DOHH2 (cell line): Measurements from ENCODE around the gene CRIP1.

Experiments
- H3F3A ChIP-seq: fragments of 200-600 bp; sonication (generic), shearing (Covaris generic); 2 replicates; pipeline ENCODE4 v1.6.0; 2016; ENCODE audit warnings: antibody characterized with exemption, mild to moderate bottlenecking; ENCODE audit not compliant: control insufficient read depth, insufficient read depth
- H3K27ac ChIP-seq: fragments of 200-600 bp; sonication (generic); 2 replicates; pipeline ENCODE4 v1.5.1; 2014; ENCODE audit warnings: low read depth, mild to moderate bottlenecking, low read length, moderate library complexity
- H3K27me3 ChIP-seq: fragments of 200-600 bp; sonication (generic); 2 replicates; pipeline ENCODE4 v1.6.1; 2014; ENCODE audit warnings: mild to moderate bottlenecking, low read length, mixed read lengths; ENCODE audit not compliant: control insufficient read depth
- H3K36me3 ChIP-seq: fragments of 200-600 bp; sonication (generic); 2 replicates; pipeline ENCODE4 v1.6.1; 2014; ENCODE audit warnings: mild to moderate bottlenecking, low read length, moderate library complexity, mixed read lengths; ENCODE audit not compliant: control insufficient read depth
- H3K4me1 ChIP-seq: fragments of 200-600 bp; sonication (generic); 2 replicates; pipeline ENCODE4 v1.6.1; 2014; ENCODE audit warnings: mild to moderate bottlenecking, low read length, mixed read lengths; ENCODE audit not compliant: control insufficient read depth
- H3K4me2 ChIP-seq: fragments of 200-600 bp; sonication (generic); 2 replicates; pipeline ENCODE4 v1.6.0; 2014; ENCODE audit warnings: mild to moderate bottlenecking, low read length, moderate library complexity
- H3K4me3 ChIP-seq: fragments of 200-600 bp; sonication (generic); 2 replicates; pipeline ENCODE4 v1.5.1; 2014; ENCODE audit warnings: mild to moderate bottlenecking, low read length, mixed read lengths
- H3K79me2 ChIP-seq: fragments of 200-600 bp; sonication (generic); 2 replicates; pipeline ENCODE4 v1.6.1; 2014; ENCODE audit warnings: mild to moderate bottlenecking, low read length, mixed read lengths; ENCODE audit not compliant: control insufficient read depth
- H3K9me2 ChIP-seq: fragments of 200-600 bp; sonication (generic); replicated peaks from 2 replicates; pipeline ENCODE4 v1.6.1; 2014; ENCODE audit warnings: mild to moderate bottlenecking, low read length, mixed read lengths; ENCODE audit not compliant: control insufficient read depth
- H3K9me3 ChIP-seq: fragments of 200-600 bp; sonication (generic); 2 replicates; pipeline ENCODE4 v1.6.1; 2014; ENCODE audit warnings: antibody characterized with exemption, low read length, mixed read lengths; ENCODE audit not compliant: control insufficient read depth, insufficient read depth
- H4K20me1 ChIP-seq: fragments of 200-600 bp; sonication (generic); 2 replicates; pipeline ENCODE4 v1.6.0; 2014; ENCODE audit warnings: low read depth, mild to moderate bottlenecking, antibody characterized with exemption, low read length, moderate library complexity; ENCODE audit not compliant: control insufficient read depth, insufficient read depth
- CTCF ChIP-seq: fragments of 200-600 bp; sonication (generic); IDR thresholded peaks from one replicate; pipeline ENCODE4 v1.5.1; 2014; ENCODE audit warnings: antibody characterized with exemption, mild to moderate bottlenecking, low read depth, low read length; ENCODE audit not compliant: poor library complexity, severe bottlenecking
- EZH2phosphoT487 ChIP-seq: fragments of 200-600 bp; sonication (generic); IDR thresholded peaks from 2 replicates; pipeline ENCODE4 v1.6.1; 2017; ENCODE audit warnings: borderline replicate concordance, mild to moderate bottlenecking, antibody characterized with exemption, low read length, moderate library complexity, mixed read lengths

The CRIP1 gene

GRCh38 chr14:105527381-105527825 is 40.7 kb downstream of the CRIP1 start:
- Histone ChIP-seq H3K27ac (no peak overlapping the region), H3K4me3 (peak overlapping the region; percentile 70), H3K27me3 (peaks cover 49% of the 10 kb centered on the region), H3K9me3 (no peaks in the 10 kb centered on the region), H3K4me1 (peaks cover 39% of the 10 kb centered on the region), H3K4me2 (peak overlapping the region; percentile 85), H3K79me2 (no peaks in the 10 kb centered on the region), H4K20me1 (no peaks in the 10 kb centered on the region), H3K9me2 (no peaks in the 10 kb centered on the region), H3F3A (peaks cover 6% of the 10 kb centered on the region; the same call in 1 of the 2 replicates), H3K36me3 (no peaks in the 10 kb centered on the region)
- TF ChIP-seq CTCF (no peak), EZH2phosphoT487 (no peak)

DNA sequence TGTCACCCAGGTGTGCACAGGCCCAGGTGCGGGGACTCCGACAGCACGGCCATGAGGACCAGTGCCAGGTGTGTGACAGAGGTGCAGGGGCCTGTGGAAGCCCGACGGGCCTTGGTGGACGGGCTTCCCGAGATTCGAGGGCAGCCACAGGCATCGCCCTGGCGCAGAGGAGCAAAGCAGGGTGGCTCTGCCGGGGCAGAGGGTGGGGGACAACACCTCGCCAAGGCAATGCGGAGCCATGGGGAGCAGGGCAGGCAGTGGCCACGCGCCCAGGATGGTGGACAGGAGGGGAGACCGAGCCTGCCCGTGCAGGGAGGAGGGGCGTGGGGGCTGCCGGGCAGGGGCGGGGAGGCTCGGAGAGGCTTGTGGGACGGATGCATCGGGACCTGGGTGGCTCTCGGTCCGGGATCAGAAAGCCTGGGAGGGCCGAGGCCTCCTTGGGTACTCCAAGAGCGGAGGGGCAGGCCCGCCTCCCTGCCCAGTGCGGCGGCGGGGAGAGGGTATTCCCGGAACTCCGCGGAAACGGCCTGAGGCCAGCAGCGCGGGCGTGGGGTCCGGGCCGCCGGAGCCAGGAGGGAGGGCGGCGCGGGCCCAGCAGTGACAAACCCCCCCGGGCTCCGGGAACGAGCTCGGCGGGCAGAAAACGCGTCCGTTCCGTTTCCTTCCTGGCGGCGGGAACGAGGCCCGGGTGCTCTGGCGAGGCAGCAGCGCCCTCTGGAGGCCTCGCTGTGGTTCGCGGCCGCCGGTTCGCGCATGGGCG is 41.3 kb downstream of the CRIP1 start:
- Histone ChIP-seq H3K79me2 (no peaks in the 10 kb centered on the region), H3K4me3 (peak overlapping the region; percentile 70), H3K9me3 (no peaks in the 10 kb centered on the region), H3K4me2 (peak overlapping the region; percentile 85), H3K4me1 (peaks cover 45% of the 10 kb centered on the region), H3K27ac (no peak overlapping the region), H3F3A (peaks cover 6% of the 10 kb centered on the region; the same call in 1 of the 2 replicates), H3K27me3 (peaks cover 50% of the 10 kb centered on the region), H4K20me1 (no peaks in the 10 kb centered on the region), H3K36me3 (no peaks in the 10 kb centered on the region), H3K9me2 (no peaks in the 10 kb centered on the region)
- TF ChIP-seq EZH2phosphoT487 (no peak), CTCF (peak; percentile 71)

DNA sequence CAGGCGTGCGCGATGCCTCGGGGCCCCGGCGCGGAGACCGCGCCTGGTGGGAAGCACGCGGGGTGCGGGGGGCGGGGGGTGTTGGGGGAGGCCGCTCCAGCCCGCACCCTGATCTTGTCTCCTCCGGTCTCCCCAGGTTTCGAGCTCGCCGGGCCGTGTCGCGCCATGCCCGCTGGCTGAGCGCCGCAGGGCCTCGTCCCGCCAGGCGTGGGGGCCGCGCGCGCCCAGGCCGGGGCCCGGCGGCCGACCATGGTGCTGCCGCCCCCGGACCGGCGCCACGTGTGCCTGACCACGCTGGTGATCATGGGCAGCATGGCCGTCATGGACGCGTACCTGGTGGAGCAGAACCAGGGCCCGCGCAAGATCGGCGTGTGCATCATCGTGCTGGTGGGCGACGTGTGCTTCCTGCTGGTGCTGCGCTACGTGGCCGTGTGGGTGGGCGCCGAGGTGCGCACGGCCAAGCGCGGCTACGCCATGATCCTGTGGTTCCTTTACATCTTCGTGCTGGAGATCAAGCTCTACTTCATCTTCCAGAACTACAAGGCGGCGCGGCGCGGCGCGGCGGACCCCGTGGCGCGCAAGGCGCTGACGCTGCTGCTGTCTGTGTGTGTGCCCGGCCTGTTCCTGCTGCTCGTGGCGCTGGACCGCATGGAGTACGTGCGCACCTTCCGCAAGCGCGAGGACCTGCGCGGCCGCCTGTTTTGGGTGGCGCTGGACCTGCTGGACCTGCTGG is 42.1 kb downstream of the CRIP1 start:
- H3K27ac ChIP-seq, result no peak overlapping the region
- peak overlapping the region; percentile 85 for H3K4me2 ChIP-seq
- peaks cover 6% of the 10 kb centered on the region; the same call in 1 of the 2 replicates for H3F3A ChIP-seq
- H3K4me1 ChIP-seq, result peaks cover 46% of the 10 kb centered on the region
- no peaks in the 10 kb centered on the region for H3K9me3 ChIP-seq
- no peaks in the 10 kb centered on the region for H3K79me2 ChIP-seq
- no peaks in the 10 kb centered on the region for H4K20me1 ChIP-seq
- H3K36me3 ChIP-seq, result no peaks in the 10 kb centered on the region
- no peak for TF ChIP-seq EZH2phosphoT487
- TF ChIP-seq CTCF, result no peak
- H3K9me2 ChIP-seq, result no peaks in the 10 kb centered on the region
- H3K4me3 ChIP-seq, result peak overlapping the region; percentile 70
- peaks cover 53% of the 10 kb centered on the region for H3K27me3 ChIP-seq
